Measurements from ENCODE around the gene SPTAN1. TPM values are rescaled to one million over a fixed set of nuclear protein-coding genes. Genes with fewer than 3 reads are reported as not detected.
A peak's percentile ranks its signal among the peaks of the same experiment; 100 is the strongest.

Gene SPTAN1
- total RNA-seq, 1 experiment from 2014 or later = 229 TPM

DNA sequence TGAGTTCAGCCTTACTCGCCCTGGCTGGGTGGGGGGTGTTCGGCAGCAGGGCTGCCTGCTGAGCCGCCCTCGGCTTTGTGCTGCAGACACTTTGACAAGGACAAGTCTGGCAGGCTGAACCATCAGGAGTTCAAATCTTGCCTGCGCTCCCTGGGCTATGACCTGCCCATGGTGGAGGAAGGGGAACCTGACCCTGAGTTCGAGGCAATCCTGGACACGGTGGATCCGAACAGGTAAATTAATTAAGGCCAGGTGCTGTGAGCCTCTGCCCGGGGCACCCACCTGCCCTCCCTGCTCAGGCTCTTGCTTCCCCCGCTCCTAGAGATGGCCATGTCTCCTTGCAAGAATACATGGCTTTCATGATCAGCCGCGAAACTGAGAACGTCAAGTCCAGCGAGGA is 80.1 kb downstream of the SPTAN1 start:
- ATAC-seq = no peak
- TF ChIP-seq, protein P1, sequence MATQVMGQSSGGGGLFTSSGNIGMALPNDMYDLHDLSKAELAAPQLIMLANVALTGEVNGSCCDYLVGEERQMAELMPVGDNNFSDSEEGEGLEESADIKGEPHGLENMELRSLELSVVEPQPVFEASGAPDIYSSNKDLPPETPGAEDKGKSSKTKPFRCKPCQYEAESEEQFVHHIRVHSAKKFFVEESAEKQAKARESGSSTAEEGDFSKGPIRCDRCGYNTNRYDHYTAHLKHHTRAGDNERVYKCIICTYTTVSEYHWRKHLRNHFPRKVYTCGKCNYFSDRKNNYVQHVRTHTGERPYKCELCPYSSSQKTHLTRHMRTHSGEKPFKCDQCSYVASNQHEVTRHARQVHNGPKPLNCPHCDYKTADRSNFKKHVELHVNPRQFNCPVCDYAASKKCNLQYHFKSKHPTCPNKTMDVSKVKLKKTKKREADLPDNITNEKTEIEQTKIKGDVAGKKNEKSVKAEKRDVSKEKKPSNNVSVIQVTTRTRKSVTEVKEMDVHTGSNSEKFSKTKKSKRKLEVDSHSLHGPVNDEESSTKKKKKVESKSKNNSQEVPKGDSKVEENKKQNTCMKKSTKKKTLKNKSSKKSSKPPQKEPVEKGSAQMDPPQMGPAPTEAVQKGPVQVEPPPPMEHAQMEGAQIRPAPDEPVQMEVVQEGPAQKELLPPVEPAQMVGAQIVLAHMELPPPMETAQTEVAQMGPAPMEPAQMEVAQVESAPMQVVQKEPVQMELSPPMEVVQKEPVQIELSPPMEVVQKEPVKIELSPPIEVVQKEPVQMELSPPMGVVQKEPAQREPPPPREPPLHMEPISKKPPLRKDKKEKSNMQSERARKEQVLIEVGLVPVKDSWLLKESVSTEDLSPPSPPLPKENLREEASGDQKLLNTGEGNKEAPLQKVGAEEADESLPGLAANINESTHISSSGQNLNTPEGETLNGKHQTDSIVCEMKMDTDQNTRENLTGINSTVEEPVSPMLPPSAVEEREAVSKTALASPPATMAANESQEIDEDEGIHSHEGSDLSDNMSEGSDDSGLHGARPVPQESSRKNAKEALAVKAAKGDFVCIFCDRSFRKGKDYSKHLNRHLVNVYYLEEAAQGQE (IDR thresholded peaks at IDR 0.05; ENCODE audit: insufficient read depth in 1 of 2, low read depth in 2 of 2, low read length in 1 of 2) = no peak
- TF ChIP-seq TCF7L2 (IDR thresholded peaks at IDR 0.05; ENCODE audit: low read depth, low read length) (no peak), SIN3A (IDR thresholded peaks at IDR 0.05; ENCODE audit: borderline replicate concordance, insufficient read depth, low read depth, low read length) (no peak), POLR2AphosphoS5 (IDR thresholded peaks at IDR 0.05; ENCODE audit: low read depth, low read length) (no peak)
- TF ChIP-seq, protein P2, sequence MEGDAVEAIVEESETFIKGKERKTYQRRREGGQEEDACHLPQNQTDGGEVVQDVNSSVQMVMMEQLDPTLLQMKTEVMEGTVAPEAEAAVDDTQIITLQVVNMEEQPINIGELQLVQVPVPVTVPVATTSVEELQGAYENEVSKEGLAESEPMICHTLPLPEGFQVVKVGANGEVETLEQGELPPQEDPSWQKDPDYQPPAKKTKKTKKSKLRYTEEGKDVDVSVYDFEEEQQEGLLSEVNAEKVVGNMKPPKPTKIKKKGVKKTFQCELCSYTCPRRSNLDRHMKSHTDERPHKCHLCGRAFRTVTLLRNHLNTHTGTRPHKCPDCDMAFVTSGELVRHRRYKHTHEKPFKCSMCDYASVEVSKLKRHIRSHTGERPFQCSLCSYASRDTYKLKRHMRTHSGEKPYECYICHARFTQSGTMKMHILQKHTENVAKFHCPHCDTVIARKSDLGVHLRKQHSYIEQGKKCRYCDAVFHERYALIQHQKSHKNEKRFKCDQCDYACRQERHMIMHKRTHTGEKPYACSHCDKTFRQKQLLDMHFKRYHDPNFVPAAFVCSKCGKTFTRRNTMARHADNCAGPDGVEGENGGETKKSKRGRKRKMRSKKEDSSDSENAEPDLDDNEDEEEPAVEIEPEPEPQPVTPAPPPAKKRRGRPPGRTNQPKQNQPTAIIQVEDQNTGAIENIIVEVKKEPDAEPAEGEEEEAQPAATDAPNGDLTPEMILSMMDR (IDR thresholded peaks at IDR 0.05) = no peak
- in situ Hi-C loops (cut with HindIII; ENCODE audit: low pct_unique_long_range_greater_than_20kb, low sequenced_read_pairs) (no loop called here), intact Hi-C loops (cut with micrococcal nuclease; ENCODE audit: unreplicated experiment) (no loop called here)
- H3K4me1 ChIP-seq (ENCODE audit: control insufficient read depth, insufficient read depth, low read length) = peaks cover 47% of the 10 kb centered on the region
- peaks cover 8% of the 10 kb centered on the region; the same call in 1 of the 2 replicates for H3K36me3 ChIP-seq (ENCODE audit: control insufficient read depth, insufficient read depth, low read length)
- ChIA-PET CTCF (no interaction called here), POLR2A (no interaction called here)
- no peak overlapping the region; the same call in 1 of the 2 replicates for H3K27ac ChIP-seq (ENCODE audit: low read length)
- no peak overlapping the region for H3K4me3 ChIP-seq (ENCODE audit: low read depth in 2 of 2, low read length in 2 of 2)
- DNase-seq (ENCODE audit: low read depth, low spot score) = no peak
- H3K27me3 ChIP-seq (ENCODE audit: control insufficient read depth, insufficient read depth, low read length) = no peaks in the 10 kb centered on the region
- no TSS peak for BruUV-seq (replicated peaks)
- H3K9me3 ChIP-seq (ENCODE audit: control insufficient read depth, insufficient read depth, low read depth, low read length) = no peaks in the 10 kb centered on the region

DNA sequence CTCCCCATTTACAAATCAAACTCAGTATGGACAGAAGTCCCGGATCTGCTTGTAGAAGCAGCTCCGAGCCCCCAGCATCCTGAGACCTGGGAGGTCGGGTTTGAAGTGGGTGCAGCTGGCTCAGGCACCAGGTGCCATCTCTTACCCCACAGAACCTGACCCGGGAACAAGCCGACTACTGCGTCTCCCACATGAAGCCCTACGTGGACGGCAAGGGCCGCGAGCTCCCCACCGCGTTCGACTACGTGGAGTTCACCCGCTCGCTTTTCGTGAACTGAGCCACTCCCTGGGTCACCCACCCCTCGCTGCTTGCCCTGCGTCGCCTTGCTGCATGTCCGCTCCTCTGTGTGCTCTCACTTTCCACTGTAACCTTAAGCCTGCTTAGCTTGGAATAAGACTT is 80.7 kb downstream of the SPTAN1 start:
- in situ Hi-C loops (cut with HindIII; ENCODE audit: low pct_unique_long_range_greater_than_20kb, low sequenced_read_pairs) (no loop called here), intact Hi-C loops (cut with micrococcal nuclease; ENCODE audit: unreplicated experiment) (no loop called here)
- no peak overlapping the region for H3K4me3 ChIP-seq (ENCODE audit: low read depth in 2 of 2, low read length in 2 of 2)
- TF ChIP-seq, protein P1 (IDR thresholded peaks at IDR 0.05; ENCODE audit: insufficient read depth in 1 of 2, low read depth in 2 of 2, low read length in 1 of 2) = no peak
- TF ChIP-seq SIN3A (IDR thresholded peaks at IDR 0.05; ENCODE audit: borderline replicate concordance, insufficient read depth, low read depth, low read length) (no peak), TCF7L2 (IDR thresholded peaks at IDR 0.05; ENCODE audit: low read depth, low read length) (no peak), POLR2AphosphoS5 (IDR thresholded peaks at IDR 0.05; ENCODE audit: low read depth, low read length) (no peak)
- TF ChIP-seq, protein P2 (IDR thresholded peaks at IDR 0.05) = no peak
- DNase-seq (ENCODE audit: low read depth, low spot score) (no peak), ATAC-seq (no peak)
- no peaks in the 10 kb centered on the region for H3K9me3 ChIP-seq (ENCODE audit: control insufficient read depth, insufficient read depth, low read depth, low read length)
- ChIA-PET POLR2A (no interaction called here), CTCF (no interaction called here)
- H3K27me3 ChIP-seq (ENCODE audit: control insufficient read depth, insufficient read depth, low read length) = no peaks in the 10 kb centered on the region
- H3K36me3 ChIP-seq (ENCODE audit: control insufficient read depth, insufficient read depth, low read length) = peaks cover 8% of the 10 kb centered on the region; the same call in 1 of the 2 replicates
- TSS peak; percentile 98 for BruUV-seq (replicated peaks)
- peak overlapping the region; percentile 81 for H3K27ac ChIP-seq (ENCODE audit: low read length)
- H3K4me1 ChIP-seq (ENCODE audit: control insufficient read depth, insufficient read depth, low read length) = peaks cover 44% of the 10 kb centered on the region
